ENCODE results near the gene PCNX2.
A peak's percentile ranks its signal among the peaks of the same experiment; 100 is the strongest.

Gene PCNX2

GRCh38 chr1:233313434-233314155 is 18.1 kb upstream of the PCNX2 start:
- no peak for DNase-seq

DNA sequence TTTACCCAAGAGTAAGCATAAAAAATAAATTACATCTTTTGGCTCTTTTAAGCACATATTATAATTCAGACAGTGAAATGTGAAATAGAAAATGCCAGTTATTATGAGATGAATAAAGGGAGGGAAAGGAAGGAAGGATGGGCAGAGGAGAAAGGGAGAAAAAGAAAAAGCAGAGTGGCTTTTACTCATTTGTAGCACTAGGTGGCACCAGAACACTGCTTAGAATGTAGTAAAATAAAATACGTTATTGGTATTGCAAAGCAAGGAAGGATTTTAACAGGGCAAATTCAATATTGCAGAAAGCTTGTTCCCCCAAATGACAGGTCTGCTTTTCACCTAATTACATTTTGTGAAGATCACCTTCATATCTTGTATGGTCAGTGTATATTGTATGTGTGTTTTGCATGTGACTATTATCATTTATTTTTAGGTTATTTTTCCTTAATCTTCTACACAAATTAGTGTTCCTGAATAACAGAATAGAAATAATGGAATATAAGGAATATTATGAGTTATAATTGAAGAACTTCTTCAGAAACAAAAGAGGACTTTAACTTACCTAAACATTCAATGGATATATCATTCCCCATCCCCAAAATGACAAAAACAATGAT is 9.1 kb upstream of the PCNX2 start:
- DNase-seq, result no peak

DNA sequence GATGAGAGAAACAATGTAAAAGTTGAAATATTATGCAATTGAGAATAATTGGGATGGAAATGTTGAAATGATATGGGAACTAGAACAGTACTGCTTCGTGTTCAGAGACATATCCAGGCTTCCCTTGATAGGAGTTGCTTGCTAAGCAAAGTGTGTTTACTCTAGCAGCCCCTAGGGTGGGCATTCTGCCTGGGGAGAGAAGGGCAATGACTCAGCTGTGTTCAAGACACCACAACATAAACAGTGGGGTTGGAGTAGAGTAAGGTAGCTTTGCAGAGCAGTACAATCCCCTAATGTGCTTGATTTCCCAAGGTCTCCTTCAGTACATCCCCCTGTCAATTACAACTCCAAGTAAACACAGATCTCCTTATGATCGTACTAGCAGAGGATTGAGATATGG is 4.8 kb upstream of the PCNX2 start:
- no peak for DNase-seq

DNA sequence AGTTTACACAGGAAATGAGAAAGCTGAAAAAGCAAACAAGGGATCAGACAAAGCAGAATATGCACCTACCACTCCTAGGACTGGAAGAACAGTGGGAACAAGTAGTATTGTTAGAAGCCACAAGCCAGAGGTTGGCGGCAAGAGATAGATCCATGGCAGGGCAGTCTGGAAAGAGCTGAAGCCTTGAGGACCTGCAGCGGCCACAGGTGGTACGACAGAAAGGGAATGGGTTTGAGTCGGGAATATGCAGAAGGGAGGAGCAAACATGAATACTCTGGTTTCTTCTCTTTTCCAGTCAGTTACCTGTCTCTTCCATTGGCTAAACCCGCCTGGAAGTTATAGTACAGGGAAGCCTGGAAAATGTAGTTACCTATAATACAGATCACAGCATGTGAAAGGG is 3.9 kb upstream of the PCNX2 start:
- DNase-seq, result no peak

DNA sequence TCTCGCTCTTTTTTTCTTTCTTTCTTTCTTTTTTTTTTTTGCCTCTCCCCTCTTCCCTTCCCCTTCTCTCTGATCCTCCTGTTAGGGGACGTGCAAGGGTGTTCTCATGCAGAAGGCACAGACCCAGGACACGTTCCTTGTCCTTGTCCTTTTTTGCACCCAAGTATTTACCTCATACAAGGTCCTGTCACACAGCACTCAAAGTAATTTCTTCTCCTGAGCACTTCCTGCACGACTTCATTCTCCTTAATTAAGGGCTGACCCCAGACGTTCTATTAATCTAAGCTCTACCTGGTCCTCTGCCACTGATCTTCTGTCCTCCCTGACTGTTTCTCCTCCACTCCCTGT is 424 bp upstream of the PCNX2 start:
- no peak for DNase-seq

DNA sequence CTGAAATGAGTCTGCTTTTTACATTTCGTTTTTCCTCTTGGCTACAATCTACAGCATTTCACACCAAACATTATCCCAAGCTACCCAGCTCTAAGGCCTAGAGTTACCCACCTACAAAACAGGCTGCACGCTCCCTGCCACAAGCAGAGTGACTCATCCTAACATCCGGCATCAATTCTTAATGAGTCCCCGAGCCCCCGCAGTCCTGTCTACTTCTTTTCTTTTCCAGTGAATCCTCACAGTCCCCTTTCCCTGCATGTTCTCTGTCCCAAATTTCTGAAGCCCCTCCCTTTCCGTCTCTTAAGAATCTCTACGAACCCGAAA is 650 bp downstream of the PCNX2 start:
- DNase-seq, result peak; percentile 23

DNA sequence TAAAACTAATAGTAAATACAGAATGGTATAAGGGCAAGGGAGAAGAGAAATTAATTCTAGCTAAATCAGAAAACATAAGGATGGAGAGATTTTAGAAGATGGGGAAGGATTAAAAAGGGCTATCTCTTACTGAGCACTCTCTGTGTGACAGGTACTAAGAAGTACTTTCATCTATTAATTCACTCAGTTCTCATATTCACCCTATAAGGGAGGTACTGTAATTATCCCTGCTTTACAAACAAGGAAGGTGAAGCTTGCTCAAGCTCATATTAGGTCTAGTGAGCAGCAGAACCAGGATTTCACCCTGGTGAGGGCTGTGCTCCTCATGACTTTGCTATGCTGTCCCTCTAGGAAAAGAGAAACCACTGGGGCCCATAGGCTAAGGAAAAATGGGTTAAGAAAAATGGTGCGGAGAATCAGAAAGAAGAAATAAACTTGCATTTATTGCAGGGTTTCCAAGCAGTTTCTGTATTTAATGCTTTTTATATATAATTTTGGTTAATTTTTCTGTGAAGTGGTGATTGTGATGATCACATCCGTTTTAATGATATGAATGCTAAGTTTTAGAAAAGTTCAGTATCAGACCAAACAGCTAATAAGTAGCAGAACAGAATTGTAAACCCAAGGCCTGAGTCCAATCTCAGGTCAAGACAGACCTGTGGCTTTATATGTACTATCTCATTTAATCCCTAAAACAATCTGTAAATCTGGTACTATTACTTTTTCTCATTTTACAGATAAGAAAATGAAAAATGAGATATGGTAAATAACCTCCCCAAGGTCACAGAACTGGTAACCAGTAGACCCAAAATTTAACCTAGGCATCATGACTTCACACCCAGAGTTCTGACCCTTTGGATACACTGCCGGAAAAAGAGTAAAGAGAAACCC is 1.7 kb downstream of the PCNX2 start:
- DNase-seq, result no peak

GRCh38 chr1:233290396-233291034 is 5.0 kb downstream of the PCNX2 start:
- DNase-seq, result no peak

DNA sequence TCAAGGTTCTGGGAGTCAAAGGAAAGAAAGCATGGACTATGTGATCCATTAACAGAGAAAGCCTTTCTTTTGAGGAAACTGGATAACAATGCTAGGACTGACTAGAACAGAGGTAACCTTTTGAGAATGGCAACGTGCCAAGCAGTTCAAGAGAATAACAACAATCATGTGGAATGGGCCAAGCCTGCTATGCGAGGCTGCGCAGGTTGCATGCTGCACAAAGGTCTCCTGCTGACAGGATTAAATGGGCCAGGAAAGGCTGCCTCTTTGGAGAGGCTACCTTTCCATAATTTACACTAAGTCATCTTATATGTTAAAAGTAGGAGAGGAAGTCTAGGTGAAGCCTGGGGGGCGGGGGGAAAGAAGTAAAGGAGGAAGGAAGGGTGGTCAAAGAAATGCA is 5.8 kb downstream of the PCNX2 start:
- no peak for DNase-seq

DNA sequence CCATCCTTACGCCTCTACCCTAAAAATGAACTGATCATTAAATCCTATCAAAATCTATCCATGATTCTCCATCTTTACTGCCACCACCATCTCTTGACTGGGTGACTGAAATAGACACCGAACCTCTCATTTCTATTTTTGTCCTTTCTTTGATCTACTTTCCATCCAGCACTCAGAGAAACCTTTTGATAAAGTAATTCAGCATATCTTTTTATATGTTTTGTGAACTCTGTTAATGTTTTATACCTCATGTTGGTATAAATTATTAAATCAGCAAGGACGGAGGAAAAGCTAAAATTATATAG is 13.0 kb downstream of the PCNX2 start:
- DNase-seq, result no peak

DNA sequence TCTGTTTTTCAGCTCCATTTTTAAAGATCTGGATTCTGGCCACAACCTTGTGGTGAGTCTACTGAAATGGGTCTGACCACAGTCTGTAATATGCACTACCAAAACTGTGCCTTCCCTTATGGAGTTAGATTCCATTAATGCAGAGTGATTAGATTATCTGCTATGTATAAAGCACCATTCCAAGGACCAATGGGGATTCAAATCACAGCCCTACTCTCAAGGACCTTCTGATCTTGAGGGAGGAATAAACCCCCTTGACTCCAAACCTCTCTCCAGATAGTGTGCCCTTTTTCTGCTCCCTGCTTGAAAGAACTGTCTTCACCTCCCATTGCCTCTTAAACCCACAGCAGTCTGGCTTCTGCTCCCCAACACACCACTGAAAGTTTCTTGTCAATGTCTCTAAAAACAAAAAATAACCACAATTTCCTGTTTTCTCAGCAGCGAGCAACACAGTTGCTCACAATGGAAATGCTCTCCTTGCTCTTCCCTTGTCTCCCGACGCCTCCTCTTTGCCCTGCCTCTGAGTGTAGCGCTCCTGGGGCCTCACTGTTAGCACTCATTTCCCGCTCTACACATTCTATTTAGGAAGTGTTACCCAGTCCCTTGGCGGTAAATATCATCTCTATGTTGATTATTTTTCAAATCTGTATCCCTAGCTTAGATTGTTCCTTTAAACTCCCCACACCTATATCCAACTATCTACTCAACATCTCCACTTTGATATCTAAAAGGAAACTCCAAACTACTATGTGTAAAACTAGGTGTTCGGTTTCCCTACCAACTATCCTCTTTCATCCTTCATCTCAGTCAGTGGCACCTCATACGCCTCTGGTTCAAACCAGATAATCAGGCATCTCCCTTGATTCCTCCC is 13.6 kb downstream of the PCNX2 start:
- no peak for DNase-seq

- no peak for DNase-seq
These were observed 15.6 kb downstream of the PCNX2 start for GRCh38 chr1:233279971-233280370.

DNA sequence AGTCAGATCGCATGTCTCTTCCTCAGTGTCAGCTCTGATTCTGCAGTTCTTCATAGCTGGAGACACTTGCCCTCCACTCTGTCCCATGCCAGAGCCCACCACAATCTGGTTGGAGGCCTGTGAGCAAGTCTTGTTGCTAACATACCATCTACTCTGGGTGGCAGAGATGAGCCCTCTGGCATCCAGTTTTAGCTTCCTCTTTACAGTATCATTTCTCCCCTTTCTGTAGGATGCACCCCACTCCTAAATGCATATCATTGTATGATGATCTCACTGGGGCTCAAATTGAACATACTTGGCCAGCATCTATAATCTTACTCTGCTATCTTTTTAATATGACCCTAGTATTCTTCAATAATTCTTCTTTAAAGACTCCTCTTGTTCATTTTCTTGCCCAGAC is 16.9 kb downstream of the PCNX2 start:
- DNase-seq, result no peak

DNA sequence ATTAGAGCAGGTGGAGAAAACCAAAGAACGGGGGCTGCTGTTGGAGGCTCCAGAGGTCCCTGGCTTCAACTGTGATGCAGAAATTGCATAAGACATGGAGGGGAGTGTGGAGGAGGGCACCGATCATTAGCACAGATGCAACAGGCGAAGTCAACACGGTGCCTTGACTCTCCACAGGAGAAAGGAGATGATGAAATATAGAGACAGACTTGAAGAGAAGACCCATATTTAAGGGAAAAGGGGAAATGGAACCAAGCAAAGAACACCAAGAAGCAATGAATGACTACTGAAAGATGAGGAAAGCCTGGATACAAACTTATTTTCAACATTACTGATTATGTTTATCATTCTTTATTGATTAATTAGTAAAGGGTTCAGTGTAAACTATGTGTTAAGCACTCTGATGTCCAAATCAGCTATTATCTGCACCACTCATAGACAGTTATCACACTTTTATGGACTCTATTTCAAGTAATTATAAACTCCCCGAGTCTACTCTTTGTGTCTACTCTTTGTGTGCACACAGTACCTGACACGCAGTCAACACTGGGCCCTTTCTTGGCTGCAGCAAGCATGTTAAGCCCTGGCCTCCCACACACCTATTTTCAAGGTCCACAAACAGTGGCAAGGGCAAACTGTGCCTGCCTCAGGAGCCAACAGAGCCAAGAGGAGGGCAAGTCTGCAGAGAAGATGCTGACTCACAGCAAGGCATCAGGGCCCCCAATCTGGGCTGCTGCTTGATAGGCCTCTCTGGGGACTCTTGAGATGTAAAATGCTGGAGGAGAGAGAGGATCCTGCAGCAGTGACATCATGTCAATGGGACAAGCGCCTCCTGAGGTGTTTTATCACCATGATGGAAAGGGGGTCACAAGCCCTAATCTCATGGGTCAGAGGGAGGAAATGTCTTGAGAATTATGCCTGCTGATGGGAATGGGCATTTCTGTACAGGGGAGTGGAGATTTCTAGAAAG is 17.6 kb downstream of the PCNX2 start:
- DNase-seq, result no peak

- DNase-seq, result no peak
These were observed 25.9 kb downstream of the PCNX2 start for GRCh38 chr1:233269656-233270055.

DNA sequence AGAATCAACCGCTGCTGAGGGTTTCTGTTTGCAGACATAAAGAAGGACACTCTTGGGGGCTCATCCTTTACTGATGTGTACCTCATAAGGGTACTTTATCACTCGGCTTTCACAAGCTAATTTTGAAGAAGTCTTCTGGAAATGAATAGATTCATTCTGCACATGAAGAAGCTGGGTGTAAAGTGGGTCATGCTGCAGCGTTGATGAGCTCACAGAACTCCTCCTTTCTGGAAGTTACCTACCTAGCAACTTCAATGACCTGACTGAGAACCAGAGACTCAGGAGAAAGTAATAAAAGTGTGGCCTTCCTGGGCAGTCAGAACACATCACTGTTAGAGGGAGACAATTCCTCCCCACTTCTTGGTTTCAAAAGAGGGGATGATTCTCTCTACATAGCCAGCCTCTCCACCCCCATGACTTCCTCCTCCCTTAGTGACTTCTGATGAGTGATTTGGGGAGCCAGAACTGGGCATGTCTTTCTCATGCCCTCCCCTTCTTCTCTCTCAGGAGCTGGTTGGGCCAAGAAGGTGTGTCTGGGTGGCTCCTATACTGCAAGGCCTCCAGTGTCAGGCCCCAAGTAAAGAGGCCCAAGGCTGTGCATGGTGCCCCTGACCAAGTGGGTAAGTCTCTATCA is 27.0 kb downstream of the PCNX2 start:
- no peak for DNase-seq

DNA sequence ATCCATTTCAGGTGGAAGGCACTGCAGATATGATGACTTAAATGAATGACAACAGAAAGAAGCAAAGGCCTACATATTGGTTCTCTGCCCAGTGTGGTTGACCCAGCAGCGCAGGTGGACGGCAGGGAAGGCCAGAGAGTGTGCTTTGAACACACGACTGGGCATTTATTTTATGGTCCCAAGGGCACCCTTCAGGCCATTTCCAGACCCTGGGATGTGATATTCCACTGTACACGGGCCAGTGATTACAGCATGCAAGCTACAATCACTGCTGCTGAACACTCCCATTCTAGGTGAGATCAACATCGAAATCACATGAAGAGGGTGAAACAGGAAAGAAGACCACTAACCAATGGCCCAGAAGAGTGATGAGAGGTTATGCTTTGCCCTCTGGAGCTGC is 33.8 kb downstream of the PCNX2 start:
- DNase-seq, result no peak

DNA sequence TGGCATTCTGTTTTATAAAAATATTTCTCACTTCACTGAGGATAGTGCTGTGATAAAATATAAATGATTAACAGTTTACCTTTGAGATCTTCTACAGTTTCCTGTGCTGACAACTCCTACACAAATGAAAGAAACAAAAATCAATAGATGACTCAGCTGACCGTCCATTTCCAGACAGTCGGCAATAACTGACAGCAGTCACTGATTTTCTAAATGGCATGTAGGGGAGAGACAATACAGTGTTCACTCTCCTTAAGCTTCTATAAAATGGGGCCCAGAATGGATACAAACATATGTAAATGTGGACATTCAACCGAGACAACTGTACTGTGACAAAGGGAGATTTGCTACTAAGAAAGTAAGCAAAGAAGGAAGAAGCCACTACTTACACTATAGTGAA is 34.3 kb downstream of the PCNX2 start:
- DNase-seq, result no peak

DNA sequence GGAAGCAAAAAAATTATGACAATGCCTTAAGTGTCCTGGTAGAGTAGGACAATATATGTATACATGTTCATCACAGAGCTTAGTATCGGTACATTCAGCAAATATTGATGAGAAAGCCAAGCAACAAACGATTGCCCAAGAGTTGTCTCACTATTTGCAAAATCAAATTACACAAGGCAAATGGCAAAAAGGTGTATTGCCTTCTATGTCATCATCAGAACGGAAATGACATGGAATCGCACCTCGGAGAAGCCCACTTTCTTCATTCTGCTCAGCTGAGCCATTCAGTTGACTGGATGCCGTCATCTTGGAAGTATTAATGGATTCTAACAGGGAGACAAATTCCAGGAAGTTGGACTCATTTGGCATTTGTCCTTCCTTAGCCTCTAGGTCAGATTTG is 37.7 kb downstream of the PCNX2 start:
- DNase-seq, result no peak

- DNase-seq, result no peak
These were observed 38.7 kb downstream of the PCNX2 start for GRCh38 chr1:233256789-233257188.

DNA sequence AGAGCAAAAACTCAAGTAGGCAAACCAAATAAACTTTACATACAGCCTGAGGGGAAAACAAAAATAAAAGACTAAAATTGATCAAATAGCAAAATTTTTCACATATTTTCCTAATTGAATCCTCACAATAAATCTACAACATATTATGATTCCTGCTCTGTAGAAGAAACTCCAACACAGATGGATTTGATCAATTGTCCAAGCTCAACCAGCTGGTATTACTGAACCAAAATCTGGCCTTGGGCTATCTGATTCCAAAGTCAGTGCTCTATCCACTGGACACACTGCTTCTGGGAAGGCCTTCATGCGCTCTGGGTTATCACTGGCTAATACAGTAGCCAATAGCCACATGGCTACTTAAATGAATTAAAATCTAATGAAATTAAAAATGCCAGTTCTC is 39.3 kb downstream of the PCNX2 start:
- no peak for DNase-seq
